ENCODE measurements around the gene ZNF280C. TPM values are rescaled to one million over a fixed set of nuclear protein-coding genes. Genes with fewer than 3 reads are reported as not detected.

Gene ZNF280C
- total RNA-seq, 1 experiment from 2014 or later, result 15.0 TPM

DNA sequence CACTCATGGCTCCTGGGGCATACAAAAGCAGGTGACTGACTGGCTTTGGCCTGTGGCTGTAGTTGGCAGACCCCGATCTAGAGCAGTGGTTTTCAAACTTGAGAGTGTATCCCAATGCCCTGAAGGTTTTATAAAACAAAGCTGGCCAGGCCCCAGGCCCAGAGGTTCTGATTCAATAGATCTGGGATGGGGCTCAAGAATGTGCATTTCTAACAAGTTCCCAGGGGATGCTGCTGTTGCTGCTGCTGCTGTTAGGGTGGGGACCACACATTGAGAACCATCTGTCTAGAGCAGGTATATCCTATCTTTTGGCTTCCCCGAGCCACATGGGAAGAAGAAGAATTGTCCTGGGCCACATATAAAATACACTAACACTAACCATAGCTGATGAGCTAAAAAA is 110.4 kb downstream of the ZNF280C start (continued):
- TF ChIP-seq, protein P1, sequence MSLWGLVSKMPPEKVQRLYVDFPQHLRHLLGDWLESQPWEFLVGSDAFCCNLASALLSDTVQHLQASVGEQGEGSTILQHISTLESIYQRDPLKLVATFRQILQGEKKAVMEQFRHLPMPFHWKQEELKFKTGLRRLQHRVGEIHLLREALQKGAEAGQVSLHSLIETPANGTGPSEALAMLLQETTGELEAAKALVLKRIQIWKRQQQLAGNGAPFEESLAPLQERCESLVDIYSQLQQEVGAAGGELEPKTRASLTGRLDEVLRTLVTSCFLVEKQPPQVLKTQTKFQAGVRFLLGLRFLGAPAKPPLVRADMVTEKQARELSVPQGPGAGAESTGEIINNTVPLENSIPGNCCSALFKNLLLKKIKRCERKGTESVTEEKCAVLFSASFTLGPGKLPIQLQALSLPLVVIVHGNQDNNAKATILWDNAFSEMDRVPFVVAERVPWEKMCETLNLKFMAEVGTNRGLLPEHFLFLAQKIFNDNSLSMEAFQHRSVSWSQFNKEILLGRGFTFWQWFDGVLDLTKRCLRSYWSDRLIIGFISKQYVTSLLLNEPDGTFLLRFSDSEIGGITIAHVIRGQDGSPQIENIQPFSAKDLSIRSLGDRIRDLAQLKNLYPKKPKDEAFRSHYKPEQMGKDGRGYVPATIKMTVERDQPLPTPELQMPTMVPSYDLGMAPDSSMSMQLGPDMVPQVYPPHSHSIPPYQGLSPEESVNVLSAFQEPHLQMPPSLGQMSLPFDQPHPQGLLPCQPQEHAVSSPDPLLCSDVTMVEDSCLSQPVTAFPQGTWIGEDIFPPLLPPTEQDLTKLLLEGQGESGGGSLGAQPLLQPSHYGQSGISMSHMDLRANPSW (CRISPR knock-in tag; conservative IDR thresholded peaks at IDR 0.05; ENCODE audit: low read depth), result no peak
- no peak for TF ChIP-seq TEAD4 (CRISPR knock-in tag; IDR thresholded peaks at IDR 0.05)
- TF ChIP-seq GABPB1 (CRISPR knock-in tag; IDR thresholded peaks at IDR 0.05), result no peak
- no peak for TF ChIP-seq NFE2L1 (CRISPR knock-in tag; IDR thresholded peaks at IDR 0.05)
- TF ChIP-seq ZNF396 (CRISPR knock-in tag; IDR thresholded peaks at IDR 0.05; ENCODE audit: borderline replicate concordance), result no peak
- TF ChIP-seq, protein P2, sequence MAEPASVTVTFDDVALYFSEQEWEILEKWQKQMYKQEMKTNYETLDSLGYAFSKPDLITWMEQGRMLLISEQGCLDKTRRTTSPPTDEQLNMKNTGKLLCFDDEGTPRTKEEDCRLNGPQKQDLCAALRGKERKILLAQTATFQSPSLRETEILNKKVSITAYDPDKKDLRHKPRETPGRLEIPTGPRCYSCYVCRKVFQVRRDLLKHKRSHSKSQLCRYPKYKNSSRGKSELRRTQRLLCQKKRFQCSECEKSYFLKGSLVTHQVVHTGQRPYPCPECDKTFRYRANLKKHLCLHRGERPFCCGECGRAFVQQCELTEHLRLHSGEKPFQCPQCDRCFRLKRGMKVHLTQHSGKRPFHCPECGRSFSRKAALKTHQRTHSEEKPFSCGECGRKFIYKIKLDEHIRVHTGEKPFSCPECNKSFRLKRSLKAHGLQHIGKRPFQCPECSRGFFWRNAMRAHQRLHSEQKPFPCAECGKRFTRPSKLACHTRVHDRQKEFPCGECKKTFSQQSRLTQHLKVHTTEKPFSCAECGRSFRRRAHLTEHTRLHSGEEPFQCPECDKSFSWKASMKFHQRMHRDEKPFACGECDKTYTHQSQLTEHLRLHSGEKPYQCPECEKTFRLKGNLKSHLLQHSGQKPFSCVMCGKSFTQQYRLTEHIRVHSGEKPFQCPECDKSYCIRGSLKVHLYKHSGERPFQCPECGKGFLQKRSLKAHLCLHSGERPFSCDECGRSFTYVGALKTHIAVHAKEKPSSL (CRISPR knock-in tag; conservative IDR thresholded peaks at IDR 0.05), result no peak
- TF ChIP-seq ZNF671 (CRISPR knock-in tag; IDR thresholded peaks at IDR 0.05), result no peak
- TF ChIP-seq MXD4 (CRISPR knock-in tag; IDR thresholded peaks at IDR 0.05; ENCODE audit: borderline replicate concordance), result no peak
- TF ChIP-seq, protein P3, sequence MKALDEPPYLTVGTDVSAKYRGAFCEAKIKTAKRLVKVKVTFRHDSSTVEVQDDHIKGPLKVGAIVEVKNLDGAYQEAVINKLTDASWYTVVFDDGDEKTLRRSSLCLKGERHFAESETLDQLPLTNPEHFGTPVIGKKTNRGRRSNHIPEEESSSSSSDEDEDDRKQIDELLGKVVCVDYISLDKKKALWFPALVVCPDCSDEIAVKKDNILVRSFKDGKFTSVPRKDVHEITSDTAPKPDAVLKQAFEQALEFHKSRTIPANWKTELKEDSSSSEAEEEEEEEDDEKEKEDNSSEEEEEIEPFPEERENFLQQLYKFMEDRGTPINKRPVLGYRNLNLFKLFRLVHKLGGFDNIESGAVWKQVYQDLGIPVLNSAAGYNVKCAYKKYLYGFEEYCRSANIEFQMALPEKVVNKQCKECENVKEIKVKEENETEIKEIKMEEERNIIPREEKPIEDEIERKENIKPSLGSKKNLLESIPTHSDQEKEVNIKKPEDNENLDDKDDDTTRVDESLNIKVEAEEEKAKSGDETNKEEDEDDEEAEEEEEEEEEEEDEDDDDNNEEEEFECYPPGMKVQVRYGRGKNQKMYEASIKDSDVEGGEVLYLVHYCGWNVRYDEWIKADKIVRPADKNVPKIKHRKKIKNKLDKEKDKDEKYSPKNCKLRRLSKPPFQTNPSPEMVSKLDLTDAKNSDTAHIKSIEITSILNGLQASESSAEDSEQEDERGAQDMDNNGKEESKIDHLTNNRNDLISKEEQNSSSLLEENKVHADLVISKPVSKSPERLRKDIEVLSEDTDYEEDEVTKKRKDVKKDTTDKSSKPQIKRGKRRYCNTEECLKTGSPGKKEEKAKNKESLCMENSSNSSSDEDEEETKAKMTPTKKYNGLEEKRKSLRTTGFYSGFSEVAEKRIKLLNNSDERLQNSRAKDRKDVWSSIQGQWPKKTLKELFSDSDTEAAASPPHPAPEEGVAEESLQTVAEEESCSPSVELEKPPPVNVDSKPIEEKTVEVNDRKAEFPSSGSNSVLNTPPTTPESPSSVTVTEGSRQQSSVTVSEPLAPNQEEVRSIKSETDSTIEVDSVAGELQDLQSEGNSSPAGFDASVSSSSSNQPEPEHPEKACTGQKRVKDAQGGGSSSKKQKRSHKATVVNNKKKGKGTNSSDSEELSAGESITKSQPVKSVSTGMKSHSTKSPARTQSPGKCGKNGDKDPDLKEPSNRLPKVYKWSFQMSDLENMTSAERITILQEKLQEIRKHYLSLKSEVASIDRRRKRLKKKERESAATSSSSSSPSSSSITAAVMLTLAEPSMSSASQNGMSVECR (CRISPR knock-in tag; IDR thresholded peaks at IDR 0.05; ENCODE audit: borderline replicate concordance), result no peak
- TF ChIP-seq ZNF263 (CRISPR knock-in tag; IDR thresholded peaks at IDR 0.05; ENCODE audit: low read depth), result no peak
- TF ChIP-seq, protein P4, sequence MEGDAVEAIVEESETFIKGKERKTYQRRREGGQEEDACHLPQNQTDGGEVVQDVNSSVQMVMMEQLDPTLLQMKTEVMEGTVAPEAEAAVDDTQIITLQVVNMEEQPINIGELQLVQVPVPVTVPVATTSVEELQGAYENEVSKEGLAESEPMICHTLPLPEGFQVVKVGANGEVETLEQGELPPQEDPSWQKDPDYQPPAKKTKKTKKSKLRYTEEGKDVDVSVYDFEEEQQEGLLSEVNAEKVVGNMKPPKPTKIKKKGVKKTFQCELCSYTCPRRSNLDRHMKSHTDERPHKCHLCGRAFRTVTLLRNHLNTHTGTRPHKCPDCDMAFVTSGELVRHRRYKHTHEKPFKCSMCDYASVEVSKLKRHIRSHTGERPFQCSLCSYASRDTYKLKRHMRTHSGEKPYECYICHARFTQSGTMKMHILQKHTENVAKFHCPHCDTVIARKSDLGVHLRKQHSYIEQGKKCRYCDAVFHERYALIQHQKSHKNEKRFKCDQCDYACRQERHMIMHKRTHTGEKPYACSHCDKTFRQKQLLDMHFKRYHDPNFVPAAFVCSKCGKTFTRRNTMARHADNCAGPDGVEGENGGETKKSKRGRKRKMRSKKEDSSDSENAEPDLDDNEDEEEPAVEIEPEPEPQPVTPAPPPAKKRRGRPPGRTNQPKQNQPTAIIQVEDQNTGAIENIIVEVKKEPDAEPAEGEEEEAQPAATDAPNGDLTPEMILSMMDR (IDR thresholded peaks at IDR 0.05), result no peak
- TF ChIP-seq, protein P5, sequence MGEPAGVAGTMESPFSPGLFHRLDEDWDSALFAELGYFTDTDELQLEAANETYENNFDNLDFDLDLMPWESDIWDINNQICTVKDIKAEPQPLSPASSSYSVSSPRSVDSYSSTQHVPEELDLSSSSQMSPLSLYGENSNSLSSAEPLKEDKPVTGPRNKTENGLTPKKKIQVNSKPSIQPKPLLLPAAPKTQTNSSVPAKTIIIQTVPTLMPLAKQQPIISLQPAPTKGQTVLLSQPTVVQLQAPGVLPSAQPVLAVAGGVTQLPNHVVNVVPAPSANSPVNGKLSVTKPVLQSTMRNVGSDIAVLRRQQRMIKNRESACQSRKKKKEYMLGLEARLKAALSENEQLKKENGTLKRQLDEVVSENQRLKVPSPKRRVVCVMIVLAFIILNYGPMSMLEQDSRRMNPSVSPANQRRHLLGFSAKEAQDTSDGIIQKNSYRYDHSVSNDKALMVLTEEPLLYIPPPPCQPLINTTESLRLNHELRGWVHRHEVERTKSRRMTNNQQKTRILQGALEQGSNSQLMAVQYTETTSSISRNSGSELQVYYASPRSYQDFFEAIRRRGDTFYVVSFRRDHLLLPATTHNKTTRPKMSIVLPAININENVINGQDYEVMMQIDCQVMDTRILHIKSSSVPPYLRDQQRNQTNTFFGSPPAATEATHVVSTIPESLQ (CRISPR knock-in tag; IDR thresholded peaks at IDR 0.05), result no peak
- TF ChIP-seq, protein P6, sequence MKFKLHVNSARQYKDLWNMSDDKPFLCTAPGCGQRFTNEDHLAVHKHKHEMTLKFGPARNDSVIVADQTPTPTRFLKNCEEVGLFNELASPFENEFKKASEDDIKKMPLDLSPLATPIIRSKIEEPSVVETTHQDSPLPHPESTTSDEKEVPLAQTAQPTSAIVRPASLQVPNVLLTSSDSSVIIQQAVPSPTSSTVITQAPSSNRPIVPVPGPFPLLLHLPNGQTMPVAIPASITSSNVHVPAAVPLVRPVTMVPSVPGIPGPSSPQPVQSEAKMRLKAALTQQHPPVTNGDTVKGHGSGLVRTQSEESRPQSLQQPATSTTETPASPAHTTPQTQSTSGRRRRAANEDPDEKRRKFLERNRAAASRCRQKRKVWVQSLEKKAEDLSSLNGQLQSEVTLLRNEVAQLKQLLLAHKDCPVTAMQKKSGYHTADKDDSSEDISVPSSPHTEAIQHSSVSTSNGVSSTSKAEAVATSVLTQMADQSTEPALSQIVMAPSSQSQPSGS (CRISPR knock-in tag; IDR thresholded peaks at IDR 0.05; ENCODE audit: borderline replicate concordance, low read depth), result no peak
- no peak for TF ChIP-seq ESRRA (CRISPR knock-in tag; IDR thresholded peaks at IDR 0.05; ENCODE audit: borderline replicate concordance)
- TF ChIP-seq, protein P7, sequence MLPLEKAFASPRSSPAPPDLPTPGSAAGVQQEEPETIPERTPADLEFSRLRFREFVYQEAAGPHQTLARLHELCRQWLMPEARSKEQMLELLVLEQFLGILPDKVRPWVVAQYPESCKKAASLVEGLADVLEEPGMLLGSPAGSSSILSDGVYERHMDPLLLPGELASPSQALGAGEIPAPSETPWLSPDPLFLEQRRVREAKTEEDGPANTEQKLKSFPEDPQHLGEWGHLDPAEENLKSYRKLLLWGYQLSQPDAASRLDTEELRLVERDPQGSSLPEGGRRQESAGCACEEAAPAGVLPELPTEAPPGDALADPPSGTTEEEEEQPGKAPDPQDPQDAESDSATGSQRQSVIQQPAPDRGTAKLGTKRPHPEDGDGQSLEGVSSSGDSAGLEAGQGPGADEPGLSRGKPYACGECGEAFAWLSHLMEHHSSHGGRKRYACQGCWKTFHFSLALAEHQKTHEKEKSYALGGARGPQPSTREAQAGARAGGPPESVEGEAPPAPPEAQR (CRISPR knock-in tag; IDR thresholded peaks at IDR 0.05), result no peak
- TF ChIP-seq, protein P8, sequence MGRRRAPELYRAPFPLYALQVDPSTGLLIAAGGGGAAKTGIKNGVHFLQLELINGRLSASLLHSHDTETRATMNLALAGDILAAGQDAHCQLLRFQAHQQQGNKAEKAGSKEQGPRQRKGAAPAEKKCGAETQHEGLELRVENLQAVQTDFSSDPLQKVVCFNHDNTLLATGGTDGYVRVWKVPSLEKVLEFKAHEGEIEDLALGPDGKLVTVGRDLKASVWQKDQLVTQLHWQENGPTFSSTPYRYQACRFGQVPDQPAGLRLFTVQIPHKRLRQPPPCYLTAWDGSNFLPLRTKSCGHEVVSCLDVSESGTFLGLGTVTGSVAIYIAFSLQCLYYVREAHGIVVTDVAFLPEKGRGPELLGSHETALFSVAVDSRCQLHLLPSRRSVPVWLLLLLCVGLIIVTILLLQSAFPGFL (CRISPR knock-in tag; IDR thresholded peaks at IDR 0.05; ENCODE audit: borderline replicate concordance), result no peak

Data from WTC11 (cell line).